Neural progenitor cell (in vitro differentiated cells): Measurements from ENCODE around the gene FAM83F.

Experiments
- EZH2 ChIP-seq: fragments of 200-600 bp; sonication (generic); IDR thresholded peaks from 2 replicates; pipeline ENCODE4 v1.6.1; 2017; ENCODE audit warnings: antibody characterized with exemption, mild to moderate bottlenecking, moderate library complexity
- TF ChIP-seq, protein P1 (sequence below): fragments of 200-600 bp; sonication (generic); IDR thresholded peaks from 2 replicates; pipeline ENCODE4 v1.5.1; 2017; ENCODE audit warnings: antibody characterized with exemption, mild to moderate bottlenecking

DNA sequence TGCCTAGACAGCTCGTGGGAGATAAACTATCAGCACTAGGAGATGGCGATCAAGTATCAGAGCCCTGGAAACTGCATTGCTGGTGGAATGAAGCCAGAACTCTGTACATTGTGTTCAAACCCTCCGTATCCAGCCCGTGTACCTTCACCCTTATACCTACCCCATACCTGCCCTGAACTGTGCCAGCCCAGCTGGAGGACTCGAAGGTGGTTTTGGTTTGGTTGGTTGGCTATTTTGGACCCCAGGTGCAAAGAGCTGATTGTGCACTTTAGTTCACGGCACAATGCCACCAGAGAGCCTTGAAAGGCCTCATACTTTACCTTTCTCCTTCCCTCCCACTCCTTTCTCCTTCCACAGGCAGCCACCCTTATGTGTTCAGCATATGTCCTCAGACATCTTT, 16.0 kb downstream of the FAM83F start:
- TF ChIP-seq, protein P1, sequence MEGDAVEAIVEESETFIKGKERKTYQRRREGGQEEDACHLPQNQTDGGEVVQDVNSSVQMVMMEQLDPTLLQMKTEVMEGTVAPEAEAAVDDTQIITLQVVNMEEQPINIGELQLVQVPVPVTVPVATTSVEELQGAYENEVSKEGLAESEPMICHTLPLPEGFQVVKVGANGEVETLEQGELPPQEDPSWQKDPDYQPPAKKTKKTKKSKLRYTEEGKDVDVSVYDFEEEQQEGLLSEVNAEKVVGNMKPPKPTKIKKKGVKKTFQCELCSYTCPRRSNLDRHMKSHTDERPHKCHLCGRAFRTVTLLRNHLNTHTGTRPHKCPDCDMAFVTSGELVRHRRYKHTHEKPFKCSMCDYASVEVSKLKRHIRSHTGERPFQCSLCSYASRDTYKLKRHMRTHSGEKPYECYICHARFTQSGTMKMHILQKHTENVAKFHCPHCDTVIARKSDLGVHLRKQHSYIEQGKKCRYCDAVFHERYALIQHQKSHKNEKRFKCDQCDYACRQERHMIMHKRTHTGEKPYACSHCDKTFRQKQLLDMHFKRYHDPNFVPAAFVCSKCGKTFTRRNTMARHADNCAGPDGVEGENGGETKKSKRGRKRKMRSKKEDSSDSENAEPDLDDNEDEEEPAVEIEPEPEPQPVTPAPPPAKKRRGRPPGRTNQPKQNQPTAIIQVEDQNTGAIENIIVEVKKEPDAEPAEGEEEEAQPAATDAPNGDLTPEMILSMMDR, result no peak
- TF ChIP-seq EZH2, result no peak
